ENCODE results near the gene CXXC5.

Gene CXXC5

DNA sequence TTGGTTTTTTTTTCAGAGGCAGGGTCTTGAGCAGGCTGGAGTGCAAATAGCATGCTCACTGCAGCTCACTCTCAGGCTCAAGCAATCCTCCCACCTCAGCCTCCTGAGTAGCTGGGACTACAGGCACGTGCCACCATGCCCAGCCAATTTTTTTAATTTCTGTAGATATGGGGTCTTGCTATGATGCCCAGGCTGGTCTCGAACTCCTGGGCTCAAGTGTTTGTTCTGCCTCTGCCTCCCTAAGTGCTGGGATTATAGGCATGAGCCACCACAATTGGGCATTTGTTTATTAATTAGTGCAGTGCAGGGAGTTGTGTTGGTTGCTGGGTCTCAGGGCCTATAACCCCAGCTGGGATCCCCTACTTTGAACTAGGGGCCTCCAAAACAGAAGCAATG lies 47.0 kb downstream of the CXXC5 start:
- no peak for FAIRE-seq

DNA sequence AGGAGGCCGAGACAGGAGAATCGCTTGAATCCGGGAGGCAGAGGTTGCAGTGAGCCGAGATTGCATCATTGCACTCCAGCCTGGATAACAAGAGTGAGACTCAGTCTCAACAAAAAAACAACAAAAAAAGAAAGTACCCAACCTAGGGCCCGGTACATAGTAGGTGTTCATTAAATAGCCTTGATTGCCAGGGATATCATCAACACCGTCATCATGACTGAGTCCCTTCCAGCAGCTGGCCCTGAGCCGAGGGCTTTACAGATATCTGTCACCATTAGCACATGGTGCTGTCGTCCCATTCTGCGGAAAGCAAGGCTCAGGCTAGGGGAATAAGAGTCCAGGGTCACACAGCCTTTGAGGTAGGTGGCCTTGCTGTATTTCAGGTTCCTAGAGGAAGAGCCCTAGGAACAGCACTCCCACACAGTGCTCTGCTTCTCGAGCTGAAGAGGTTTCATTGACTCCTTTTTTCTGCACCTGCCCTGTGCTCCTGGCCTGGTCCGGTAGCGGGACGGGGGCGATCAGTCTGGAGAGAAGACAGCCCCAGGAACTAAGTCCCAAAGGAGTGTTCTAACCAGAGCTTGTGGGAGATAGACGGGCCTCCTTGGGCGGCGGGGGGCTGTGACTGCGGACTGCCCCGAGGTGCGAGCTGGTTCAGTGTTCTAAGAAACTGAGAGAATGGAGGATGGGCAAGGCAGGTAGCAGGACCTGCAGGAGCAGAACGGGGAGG lies 48.2 kb downstream of the CXXC5 start:
- no peak for FAIRE-seq

DNA sequence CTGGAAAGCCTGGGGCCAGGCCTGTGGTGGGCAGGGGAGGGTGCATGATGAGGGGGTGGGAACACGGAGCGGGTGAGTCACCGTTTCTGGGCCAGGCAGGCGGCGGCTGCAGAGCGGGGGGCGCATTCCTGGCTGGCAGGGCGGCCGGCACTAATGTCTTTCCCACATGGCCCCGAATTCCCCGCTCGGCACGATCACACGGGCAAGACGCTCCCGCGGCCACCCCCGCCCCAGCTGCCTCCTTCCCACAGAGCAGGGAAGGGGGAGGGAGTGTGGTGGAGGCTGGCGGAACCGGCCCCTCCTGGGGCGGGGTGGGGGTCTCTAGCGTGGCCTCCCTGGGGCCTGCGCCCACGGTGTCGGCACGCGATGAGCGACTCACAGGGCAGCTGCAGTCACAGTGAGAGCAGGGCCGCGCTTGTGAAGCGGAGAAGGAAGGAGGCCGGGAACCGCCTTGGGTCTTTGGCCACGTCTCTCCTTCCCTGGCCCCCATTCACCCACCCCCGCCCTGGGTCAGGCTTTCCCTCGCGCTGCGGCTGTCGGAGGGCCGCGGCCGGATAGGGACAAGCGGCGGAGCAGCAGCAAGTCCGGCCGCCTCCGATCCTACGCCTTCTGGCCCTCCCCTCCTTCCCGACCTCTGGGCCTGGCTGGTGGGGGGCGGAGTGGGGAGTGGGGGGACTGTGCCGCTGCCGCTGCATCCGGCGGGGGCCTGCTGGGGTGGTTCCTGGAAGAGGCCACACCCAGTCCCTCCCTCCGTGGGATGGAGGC lies 48.9 kb downstream of the CXXC5 start:
- no peak for FAIRE-seq

DNA sequence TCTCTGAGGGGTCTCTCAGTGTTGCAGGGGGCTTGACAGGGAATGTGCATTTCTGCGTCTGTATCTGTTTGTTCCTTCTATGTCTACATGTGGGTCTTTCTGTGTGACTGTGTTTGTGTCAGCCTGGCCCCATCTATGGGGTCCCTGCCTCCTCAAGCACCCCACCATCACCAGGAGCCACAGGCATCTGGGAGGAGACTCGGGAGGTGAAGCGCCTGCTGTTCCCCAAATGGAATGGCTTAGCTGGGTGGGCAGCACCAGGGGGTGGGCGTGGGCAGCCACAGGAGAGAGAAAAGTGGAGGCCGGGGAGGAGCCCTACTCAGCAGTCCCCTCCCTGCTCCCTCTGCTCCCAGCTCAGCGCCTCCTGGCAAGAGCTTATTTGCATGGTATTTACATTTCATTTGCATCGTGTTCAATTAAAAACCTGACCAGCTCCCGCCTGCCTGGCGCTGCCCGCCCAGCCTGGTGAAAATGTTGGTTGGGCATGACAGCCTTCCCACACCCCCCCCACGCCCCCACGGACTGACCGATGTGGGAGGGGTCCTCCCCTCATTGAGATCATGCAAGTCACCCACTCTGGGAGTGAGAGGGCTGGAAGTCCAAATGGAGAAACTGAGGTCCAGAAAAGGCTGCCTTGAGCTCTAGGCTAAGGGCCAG lies 50.5 kb downstream of the CXXC5 start:
- FAIRE-seq = no peak

DNA sequence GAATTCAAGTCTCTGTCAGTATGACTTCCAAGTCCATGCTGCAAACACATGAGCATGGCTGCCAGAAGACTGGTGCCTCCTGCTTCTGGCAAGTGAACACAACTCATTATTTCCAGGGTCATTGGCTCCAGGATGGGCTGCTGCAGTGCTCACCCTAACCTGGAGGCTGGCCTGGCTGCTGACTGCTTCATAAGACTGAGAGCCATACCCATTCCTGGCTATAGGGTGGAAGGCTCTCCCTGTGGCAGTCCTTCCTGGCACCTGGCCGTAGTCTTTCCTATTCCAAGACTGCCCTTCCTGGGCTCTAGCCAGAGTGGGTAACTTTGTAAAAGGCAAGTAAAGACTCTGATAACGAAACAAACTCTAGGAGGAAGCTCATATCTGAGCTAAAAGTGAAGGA lies 51.2 kb downstream of the CXXC5 start:
- FAIRE-seq = no peak

DNA sequence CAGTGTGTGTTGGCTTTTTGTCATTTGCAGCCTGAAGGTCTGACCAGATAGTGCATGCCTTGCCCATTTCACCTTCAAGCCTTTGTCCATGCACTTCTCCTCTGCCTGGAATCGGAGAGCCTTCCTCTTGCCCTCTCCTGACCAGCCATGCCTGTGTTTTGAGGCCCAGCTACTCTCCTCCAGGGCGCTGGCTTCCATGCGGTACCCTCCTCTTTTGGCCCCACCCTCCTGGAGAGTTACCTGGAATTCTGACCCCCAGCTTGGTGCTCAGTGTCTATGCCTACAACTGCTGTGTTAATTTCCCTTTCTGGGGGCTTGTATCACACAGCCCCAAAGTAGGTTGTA lies 52.5 kb downstream of the CXXC5 start:
- FAIRE-seq = no peak

DNA sequence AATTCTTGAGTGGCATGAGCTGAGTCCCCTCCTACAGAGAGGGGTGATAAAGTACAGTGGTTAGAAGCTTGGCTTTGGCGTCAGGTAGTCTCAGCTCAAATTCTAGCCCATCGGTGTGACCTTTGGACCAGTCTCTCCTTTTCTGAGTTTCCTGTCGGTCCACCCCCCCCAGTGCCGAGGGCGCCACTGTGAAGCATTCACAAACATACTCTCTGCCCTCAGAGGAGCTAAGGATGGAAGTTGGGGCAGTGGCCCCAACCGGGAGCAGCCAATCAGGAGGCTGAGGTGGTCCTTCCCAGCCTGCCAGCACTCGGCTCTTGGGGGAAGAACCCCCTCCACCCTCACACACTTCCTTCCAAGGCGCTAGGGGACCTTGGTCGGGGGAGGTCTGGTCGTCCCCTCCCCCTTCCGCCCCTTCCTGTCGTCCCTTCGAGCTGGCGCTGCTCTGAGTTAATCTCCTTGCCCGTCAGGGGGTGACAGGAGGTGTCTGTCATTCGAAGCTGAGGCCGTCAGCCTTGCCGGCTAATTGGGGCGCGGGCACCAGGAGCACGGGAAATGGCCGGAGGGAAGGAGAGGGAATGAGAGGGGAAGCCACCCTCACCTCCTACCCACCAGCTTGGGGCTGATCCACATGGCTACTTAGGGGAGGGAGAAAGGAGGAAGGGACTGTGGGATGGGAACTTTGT lies 53.0 kb downstream of the CXXC5 start:
- FAIRE-seq = no peak

DNA sequence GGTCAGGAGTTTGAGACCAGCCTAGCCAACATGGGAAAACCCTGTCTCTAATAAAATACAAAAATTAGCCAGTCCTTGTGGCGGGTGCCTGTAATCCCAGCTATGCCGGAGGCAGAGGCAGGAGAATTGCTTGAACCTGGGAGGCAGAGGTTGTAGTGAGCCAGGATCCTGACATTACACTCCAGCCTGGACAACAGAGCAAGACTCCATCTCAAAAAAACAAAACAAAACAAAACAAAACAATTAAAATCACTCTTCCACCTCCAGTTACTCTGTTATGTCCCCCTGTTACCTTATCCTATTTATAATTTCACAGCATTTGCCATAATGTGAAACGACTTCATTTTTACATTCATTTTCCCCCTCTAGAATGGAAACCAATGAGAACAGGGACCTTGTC lies 54.4 kb downstream of the CXXC5 start:
- no peak for FAIRE-seq

DNA sequence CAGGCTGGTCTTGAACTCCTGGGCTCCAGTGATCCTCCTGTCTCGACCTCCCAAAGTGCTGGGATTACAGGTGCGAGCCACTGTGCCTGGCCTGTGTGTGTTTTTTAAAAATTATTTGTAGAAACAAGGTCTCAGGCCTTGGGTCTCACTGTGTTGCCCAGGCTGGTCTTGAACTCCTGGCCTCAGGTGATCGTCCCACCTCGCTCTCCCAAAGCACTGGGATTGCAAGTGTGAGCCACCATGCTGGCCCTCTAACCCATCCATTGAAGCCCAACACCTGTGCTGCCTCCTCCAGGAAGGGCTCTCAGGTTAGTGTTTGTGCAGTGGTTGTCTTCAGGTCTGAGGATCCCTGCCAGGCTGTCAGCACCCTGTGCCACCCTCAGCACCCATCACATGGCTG lies 56.6 kb downstream of the CXXC5 start:
- no peak for FAIRE-seq

DNA sequence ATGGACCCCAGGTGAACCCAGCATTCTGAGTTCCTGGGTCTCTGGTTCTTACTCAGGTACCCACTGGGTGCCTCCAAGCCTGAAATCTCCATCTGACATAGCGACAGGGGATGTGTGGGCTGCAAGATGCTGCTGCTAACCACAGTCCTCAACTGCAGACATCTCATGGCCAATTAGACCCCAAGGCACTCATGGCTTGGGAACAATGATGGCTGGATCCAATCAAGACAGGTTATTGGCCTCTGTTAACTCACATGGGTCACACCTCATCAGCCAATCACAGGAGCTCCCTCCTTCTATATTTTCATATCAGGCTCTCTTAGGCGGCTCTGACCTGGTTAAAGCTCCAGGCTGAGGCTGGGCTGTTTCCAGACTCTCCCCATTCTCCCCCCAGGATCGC lies 57.0 kb downstream of the CXXC5 start:
- FAIRE-seq = no peak

DNA sequence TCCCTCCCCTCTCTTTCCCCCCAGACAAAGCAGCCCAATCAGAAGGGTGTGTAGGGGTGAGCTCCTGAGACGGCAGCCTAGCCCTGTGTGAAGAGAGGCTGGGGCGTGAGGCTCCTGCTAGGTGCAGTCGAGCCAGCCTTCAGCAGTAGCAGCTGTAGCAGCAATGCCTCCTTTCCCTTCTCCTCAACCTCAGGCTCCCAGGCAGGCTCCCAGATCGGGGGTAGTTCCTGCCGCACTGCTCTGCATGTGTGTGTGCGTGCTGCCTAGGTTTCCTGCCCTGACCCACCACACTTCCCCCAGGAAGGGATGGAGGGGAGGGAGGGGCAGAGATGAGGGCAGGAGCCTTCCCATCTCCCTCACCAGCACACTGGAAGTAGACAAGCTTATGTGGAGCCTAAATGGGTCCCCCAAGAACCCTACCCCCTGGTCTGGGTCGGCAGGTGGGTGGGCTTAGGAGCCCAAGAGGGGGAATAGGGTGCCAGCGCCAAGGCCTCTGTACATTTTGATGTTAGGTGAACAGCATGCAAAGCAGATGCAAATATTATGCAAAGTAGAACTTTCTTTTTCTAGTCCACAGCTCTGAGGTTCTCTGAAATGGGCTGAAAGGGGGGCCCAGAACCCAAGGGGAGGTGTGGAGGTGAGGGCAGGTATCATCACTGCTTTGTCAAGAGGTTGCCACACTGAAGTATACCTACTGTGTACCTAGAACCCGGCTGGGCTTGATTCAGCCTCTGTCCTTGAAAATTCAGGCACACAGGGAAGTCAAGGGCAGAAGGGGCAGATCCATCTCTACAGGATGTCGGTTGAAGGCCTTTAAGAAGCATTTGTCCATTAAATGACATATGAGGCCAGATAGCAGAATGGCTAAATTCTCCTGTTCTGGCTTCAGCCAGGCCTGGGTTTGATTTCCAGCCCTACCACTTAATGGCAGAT lies 57.8 kb downstream of the CXXC5 start:
- FAIRE-seq = no peak

DNA sequence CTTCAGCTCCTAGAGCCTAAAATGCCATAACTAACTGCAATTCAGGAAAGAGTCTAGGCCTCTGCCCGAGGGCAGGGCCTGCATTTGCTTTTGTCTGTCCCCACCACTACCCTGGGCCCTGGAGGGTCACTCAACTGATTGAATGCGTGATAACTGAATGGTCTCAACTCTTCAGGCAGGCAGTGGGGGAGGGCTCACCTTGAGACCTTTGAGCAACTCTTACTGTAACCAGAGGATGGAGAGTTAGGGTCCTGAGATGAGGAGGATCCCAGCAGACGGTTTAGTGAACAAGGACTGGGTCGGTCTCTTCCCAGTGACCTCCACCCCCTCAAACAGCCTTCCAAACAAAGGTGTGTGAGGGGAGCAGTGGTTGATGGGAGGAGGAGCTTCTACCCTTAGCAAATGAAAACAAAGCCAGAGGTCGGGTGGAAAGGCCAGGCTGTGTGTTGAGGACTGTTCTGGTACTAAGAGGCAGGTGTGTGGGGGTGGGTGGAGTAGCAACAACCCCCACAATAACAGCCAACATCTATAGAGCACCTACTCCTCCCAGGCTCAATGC lies 59.4 kb downstream of the CXXC5 start:
- FAIRE-seq = no peak

DNA sequence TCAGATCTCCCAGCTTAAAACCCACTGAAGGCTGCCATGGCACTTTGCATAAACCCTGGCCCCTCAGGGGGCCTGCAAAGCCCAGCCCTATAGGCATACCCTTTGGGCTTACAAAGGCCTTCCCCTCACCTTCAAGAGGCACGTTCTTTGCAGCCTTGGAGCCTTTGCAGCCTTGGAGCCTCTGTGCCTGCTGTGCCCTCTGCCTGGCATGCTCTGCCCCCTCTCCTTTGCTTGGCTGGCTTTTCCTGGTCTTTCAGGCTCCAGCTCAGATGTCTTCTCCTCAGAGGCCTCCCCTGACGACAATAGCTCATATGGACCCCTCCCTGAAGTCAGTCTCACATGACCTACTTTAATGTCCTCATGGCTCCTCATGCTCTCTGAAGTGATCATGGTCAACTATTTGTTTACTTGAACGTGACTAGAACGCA lies 60.3 kb downstream of the CXXC5 start:
- FAIRE-seq = no peak

DNA sequence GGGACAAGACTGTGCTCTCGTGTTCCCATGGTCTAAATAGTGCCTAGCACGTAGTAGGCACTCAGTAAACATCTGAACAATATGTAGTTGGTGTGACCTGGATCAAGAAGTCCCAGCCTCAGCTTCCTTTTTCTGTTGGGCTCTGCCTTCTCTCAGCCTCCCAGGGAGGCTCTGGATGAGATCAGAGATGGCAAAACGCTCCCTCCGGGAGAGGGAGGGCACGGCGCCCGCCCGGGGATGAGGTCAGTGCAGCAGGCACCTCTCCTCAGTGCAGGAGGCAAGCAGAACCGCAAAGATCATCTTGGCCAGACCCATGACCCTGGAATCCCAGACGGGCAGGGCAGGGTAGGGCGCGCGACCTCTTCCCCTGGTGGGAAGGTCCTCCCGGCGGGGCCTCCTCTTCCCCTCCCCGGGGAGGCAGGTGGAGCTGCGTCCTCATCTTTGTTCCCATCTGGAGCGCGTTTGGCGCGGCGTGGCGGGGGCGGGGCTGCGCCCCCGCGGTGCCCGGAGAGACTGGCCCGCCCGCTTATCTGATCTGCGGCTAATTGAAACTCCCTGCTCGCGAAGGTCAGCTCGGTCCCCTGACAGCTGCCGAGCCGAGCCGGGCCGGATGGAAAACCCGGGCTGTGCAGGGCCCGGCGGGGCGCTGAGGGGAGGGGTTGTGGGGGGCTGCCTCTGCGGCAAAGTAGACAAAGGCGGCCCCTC lies 60.9 kb downstream of the CXXC5 start:
- no peak for FAIRE-seq

DNA sequence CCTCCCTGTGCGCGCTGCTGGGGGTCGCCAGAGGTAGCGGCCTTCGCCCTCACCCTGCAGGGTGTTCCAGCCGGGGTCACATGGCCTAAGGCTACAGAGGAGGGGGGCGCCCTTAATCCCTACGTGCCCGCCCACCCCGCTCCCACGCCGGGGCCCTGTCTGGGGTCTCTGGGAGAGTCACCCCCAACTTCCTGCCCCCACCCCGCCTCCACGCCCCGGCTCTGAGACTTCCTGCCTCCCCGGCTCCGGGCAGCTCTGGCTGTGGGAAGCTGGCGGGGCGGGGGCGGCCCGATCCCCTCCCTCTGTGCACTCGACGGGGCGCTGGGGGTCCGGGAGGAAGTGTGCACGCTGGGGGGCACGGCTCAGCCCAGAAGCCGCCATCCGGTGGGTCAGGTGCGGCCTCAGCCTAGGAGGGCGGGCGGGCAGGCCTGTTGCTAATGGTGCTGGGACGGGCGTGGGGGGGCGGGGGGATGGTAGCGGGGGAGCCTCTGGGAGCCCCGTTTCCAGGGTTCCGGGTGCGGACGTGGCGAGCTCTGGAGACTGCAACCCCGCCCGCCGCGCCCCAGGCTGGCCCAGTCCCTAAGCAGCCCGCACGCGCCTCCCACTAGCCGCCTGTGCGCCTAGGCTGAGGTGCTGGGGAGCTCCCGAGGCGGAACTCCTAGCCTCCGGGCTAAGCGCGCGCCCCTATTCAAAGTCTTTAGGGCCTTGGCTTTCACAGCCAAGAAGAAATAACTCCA lies 61.6 kb downstream of the CXXC5 start:
- no peak for FAIRE-seq

DNA sequence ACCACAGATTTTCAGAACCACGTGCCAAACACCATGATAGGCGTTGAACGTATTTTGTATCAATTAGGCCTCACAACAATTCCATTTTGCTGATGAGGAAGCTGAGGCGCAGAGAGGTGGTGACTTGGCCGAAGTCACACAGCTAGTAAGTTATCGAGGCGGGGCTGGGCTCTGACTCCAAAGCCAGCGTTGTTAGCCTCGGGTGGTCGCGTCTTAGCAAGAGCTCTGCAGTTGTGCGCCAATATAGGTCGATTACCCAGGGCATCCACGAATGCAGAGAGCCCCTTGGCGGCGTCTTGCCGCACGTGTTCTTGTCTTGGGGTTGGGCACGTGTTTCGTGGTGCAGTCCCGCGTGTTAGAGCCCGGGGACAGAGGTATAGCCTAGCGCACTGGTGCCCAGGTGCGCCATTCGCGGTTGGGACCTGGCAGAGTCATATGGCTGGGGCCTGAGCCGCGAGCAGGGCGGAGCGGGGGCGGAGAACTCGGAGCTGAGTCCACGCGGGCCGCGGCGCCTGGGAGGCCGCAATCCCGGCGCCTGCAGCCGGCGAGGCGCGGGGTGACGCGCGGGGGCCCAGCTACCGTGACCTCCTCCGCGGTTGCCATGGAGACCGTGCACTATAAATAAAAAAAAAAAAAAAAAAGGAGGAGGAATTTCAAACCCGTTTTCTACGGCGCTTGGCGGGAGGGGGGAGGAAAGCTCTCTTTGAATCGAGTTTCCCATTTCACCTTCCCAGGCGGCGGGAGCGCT lies 62.3 kb downstream of the CXXC5 start:
- FAIRE-seq = no peak

DNA sequence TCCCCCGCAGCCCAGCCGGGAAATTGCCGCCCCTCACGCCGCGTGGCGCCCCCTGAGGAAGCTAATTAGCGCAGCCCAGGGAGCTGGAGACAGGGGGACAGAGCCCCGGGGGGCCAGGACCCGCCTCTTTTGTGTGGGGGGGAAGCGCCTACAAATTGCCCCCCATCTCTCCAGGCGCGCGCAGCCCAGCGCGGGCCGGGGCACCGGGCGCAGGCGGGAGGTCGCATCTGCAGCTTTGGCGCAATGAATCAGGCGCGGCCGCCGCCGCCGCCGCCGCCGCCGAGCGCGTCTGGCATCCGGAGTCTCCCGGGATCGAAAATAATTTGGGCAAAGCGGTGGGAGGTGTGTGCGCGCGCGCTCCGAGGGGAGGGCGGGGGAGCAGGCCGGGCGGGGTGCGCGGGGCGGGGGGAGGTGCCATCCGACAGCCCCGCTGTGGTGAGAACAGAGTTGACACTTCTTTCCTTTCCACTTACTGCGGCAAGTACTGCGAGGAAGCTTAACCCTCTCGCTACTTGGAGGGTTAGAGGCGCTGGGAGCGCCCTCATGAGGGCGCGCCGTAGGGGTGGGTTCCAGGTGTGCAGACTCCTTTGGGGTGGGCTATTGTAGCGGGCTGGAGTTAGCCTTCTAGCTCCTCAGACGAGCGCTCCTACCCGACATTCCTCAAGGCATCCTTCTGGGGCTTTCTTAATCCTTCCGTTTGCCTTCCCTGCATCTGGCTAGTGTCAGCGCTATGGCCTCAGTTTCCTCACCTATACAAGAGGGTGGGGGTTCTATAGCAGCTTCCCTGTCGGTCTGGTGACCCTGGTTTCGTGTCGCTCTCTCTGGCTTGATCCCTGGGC lies 63.1 kb downstream of the CXXC5 start:
- FAIRE-seq = no peak

DNA sequence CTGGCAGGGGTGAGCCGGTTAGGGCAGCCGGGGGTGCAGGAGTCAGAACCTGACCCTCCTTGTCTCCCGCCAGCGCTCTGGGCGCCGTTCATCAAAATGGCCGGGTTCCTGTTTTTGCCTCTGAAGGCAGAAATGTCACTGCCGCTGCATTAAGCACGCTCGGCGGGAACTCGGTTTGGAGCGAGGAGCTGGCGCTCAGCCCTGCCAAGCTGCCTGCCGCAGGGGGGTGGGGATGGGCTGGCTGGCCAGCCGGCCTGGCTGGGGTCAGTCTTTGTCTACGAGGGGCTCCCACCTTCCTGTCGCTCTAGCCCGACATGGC lies 63.7 kb downstream of the CXXC5 start:
- FAIRE-seq = no peak

DNA sequence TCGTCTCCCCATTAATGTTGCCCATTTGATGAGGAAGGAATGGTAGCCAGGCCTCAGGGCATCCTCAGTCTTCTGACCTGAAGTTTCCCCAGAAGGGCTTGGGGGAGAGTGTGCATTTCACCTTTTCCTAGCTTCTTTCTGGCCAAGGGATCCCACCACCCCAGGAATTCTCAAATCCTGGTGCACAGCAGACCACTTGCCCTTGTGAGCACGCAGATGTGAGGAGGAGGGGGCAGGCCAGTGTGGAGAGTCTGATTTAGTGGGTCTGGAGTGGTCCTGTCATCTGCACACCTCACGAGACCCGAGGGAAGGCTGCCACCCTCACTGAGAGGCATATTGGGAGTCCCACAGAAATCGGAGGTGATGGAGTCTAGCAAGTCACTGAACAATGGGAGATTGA lies 64.3 kb downstream of the CXXC5 start:
- FAIRE-seq = no peak
